ENCODE results near the gene ZC4H2. TPM values are rescaled to one million over a fixed set of nuclear protein-coding genes. Genes with fewer than 3 reads are reported as not detected.
"Not testable (repeated sequence)": the region's sequence is repeated elsewhere in the genome, so short reads cannot be mapped to it uniquely, and the experiment has no call there.

Gene ZC4H2
- total and polyA plus RNA-seq, 2 donors from 2014 or later: 8.7 to 9.6 TPM

DNA sequence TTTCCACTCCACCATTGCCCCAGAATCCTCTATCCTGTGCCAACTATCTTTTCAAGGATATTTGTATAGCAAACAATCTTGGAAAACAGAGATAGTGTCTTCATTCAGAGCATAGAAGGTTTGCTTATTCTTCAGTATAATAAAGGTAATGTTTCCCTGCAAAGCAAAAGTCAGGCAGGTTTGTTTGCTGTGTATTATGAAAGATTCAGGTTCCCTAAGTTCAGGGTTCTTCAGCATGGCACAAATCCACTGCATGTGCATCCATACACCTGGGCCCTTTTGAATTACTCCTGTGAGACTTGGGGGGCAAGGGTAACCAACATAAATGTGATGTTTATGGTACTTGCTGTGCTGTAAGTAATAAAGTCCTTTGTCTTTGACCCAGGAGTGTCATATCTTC lies 33.2 kb upstream of the ZC4H2 start:
- TF ChIP-seq, protein P1, sequence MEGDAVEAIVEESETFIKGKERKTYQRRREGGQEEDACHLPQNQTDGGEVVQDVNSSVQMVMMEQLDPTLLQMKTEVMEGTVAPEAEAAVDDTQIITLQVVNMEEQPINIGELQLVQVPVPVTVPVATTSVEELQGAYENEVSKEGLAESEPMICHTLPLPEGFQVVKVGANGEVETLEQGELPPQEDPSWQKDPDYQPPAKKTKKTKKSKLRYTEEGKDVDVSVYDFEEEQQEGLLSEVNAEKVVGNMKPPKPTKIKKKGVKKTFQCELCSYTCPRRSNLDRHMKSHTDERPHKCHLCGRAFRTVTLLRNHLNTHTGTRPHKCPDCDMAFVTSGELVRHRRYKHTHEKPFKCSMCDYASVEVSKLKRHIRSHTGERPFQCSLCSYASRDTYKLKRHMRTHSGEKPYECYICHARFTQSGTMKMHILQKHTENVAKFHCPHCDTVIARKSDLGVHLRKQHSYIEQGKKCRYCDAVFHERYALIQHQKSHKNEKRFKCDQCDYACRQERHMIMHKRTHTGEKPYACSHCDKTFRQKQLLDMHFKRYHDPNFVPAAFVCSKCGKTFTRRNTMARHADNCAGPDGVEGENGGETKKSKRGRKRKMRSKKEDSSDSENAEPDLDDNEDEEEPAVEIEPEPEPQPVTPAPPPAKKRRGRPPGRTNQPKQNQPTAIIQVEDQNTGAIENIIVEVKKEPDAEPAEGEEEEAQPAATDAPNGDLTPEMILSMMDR (IDR thresholded peaks at IDR 0.05; ENCODE audit: borderline replicate concordance, extremely low read depth, insufficient read depth): no peak
- Histone ChIP-seq H3K9me3 (ENCODE audit: control insufficient read depth in 2 of 3, insufficient read depth in 1 of 3, low read length in 3 of 3) (no peaks in the 10 kb centered on the region), H3K27ac (ENCODE audit: low read depth in 2 of 2, low read length in 2 of 2) (no peak overlapping the region), H3K9ac (ENCODE audit: low read length in 3 of 3) (no peak overlapping the region), H3K4me3 (ENCODE audit: low read length in 3 of 3) (no peak overlapping the region), H3K4me1 (ENCODE audit: control insufficient read depth in 2 of 3, insufficient read depth in 2 of 3, low read depth in 1 of 3, low read length in 3 of 3) (no peaks in the 10 kb centered on the region), H3K27me3 (ENCODE audit: control insufficient read depth, insufficient read depth, low read length) (no peaks in the 10 kb centered on the region), H3K36me3 (ENCODE audit: control insufficient read depth in 2 of 3, insufficient read depth in 3 of 3, low read length in 3 of 3) (no peaks in the 10 kb centered on the region)
- DNase-seq: no peak
- FAIRE-seq: no peak
- intact Hi-C loops (cut with DNase I): no loop called here

DNA sequence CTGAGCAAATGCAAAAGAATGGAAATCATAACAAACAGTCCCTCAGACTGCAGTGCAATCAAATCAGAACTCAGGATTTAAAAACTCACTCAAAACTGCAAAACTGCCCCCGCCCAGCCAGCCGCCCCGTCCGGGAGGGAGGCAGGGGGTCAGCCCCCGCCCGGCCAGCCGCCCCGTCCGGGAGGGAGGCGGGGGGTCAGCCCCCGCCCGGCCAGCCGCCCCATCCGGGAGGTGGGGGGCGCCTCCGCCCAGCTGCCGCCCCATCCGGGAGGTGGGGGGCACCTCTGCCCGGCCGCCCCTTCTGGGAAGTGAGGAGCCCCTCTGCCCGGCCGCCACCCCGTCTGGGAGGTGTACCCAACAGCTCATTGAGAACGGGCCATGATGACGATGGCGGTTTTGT lies 26.0 kb upstream of the ZC4H2 start:
- H3K27ac ChIP-seq (ENCODE audit: low read depth in 2 of 2, low read length in 2 of 2); DNase-seq; H3K27me3 ChIP-seq (ENCODE audit: control insufficient read depth, insufficient read depth, low read length); H3K9ac ChIP-seq (ENCODE audit: low read length in 3 of 3); intact Hi-C loops (cut with DNase I); H3K4me3 ChIP-seq (ENCODE audit: low read length in 3 of 3); FAIRE-seq; H3K9me3 ChIP-seq (ENCODE audit: control insufficient read depth in 2 of 3, insufficient read depth in 1 of 3, low read length in 3 of 3); H3K4me1 ChIP-seq (ENCODE audit: control insufficient read depth in 2 of 3, insufficient read depth in 2 of 3, low read depth in 1 of 3, low read length in 3 of 3); H3K36me3 ChIP-seq (ENCODE audit: control insufficient read depth in 2 of 3, insufficient read depth in 3 of 3, low read length in 3 of 3): not testable (repeated sequence)

DNA sequence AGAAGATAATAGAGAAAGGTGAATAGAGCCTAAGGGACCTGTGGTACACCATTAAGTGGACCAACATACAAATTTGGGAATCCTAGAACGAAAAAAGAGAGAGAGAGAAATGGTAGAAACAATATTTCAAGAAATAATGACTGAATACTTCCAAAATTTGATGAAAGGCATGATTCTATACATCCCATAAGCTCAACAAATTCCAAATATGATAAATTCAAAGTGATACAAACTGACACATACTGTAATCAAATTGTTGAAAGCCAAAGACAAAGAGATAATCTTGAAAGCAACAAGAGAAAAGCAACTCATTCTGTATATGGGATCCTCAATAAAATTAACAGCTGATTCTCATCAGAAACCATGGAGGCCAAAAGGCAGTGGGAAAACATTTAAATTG lies 20.6 kb upstream of the ZC4H2 start:
- Histone ChIP-seq H3K27me3 (ENCODE audit: control insufficient read depth, insufficient read depth, low read length) (no peaks in the 10 kb centered on the region), H3K9me3 (ENCODE audit: control insufficient read depth in 2 of 3, insufficient read depth in 1 of 3, low read length in 3 of 3) (peaks cover 0 to 1% (median 0%) of the 10 kb centered on the region in 3 donors), H3K27ac (ENCODE audit: low read depth in 2 of 2, low read length in 2 of 2) (no peak overlapping the region), H3K9ac (ENCODE audit: low read length in 3 of 3) (no peak overlapping the region), H3K4me1 (ENCODE audit: control insufficient read depth in 2 of 3, insufficient read depth in 2 of 3, low read depth in 1 of 3, low read length in 3 of 3) (no peaks in the 10 kb centered on the region), H3K36me3 (ENCODE audit: control insufficient read depth in 2 of 3, insufficient read depth in 3 of 3, low read length in 3 of 3) (no peaks in the 10 kb centered on the region), H3K4me3 (ENCODE audit: low read length in 3 of 3) (no peak overlapping the region)
- intact Hi-C loops (cut with DNase I): no loop called here
- FAIRE-seq (no peak), DNase-seq (no peak)
- TF ChIP-seq, protein P1 (IDR thresholded peaks at IDR 0.05; ENCODE audit: borderline replicate concordance, extremely low read depth, insufficient read depth): no peak

DNA sequence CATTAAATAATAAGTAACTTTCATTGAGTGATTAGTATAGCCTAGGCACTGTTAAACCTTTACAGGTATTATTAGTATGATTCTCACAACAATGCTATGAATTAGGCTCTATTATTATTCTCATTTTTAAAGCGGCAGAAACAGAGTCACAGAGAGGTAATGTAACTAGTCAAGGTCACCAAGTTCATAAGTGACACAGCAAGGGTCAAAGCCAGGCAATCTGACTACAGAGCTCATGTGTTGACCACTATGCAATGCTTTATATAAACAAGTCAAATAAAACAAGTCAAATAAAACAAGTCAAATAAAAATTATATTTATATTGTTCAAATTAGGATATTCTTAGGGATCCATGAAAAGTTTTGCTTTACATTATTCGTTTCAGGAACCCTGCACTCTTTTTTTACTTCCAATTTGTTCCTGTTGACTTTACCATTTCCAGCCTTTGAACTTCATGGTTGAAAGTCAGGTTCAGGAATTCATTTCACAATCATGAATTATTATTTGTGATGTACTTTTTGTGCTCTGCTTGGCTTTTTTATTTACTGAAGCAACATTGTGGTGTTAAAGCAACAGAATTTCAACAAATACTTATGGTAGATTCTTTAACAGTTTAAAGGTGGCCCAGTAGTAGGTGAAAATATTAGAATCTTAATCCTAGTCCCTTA lies 18.0 kb upstream of the ZC4H2 start:
- intact Hi-C loops (cut with DNase I): no loop called here
- peaks cover 0 to 1% (median 0%) of the 10 kb centered on the region in 3 donors for H3K9me3 ChIP-seq (ENCODE audit: control insufficient read depth in 2 of 3, insufficient read depth in 1 of 3, low read length in 3 of 3)

More for the DNA sequence above, 18.0 kb upstream of the ZC4H2 start:
- TF ChIP-seq, protein P1 (IDR thresholded peaks at IDR 0.05; ENCODE audit: borderline replicate concordance, extremely low read depth, insufficient read depth): no peak
- Histone ChIP-seq H3K36me3 (ENCODE audit: control insufficient read depth in 2 of 3, insufficient read depth in 3 of 3, low read length in 3 of 3) (no peaks in the 10 kb centered on the region), H3K4me3 (ENCODE audit: low read length in 3 of 3) (no peak overlapping the region), H3K27me3 (ENCODE audit: control insufficient read depth, insufficient read depth, low read length) (no peaks in the 10 kb centered on the region), H3K9ac (ENCODE audit: low read length in 3 of 3) (no peak overlapping the region), H3K4me1 (ENCODE audit: control insufficient read depth in 2 of 3, insufficient read depth in 2 of 3, low read depth in 1 of 3, low read length in 3 of 3) (no peaks in the 10 kb centered on the region), H3K27ac (ENCODE audit: low read depth in 2 of 2, low read length in 2 of 2) (no peak overlapping the region)
- no peak for DNase-seq
- FAIRE-seq: no peak

Data from kidney (tissue), 14 donors.